ENCODE results near the gene NPAS2. TPM values are rescaled to one million over a fixed set of nuclear protein-coding genes. Genes with fewer than 3 reads are reported as not detected.

Gene NPAS2
- total and polyA plus RNA-seq, 2 of the 8 experiments (the other 6 are each of a cell fraction or from before 2014, with no cell fraction given), result 1.8 to 1.9 TPM

GRCh38 chr2:100856732-100857131 is 36.8 kb downstream of the NPAS2 start (continued):
- TF ChIP-seq KDM4A (IDR thresholded peaks at IDR 0.05; ENCODE audit: low read depth, low read length, severe bottlenecking) (no peak), PHF8 (conservative IDR thresholded peaks at IDR 0.05; ENCODE audit: low read depth, low read length) (no peak), CREB1 (IDR thresholded peaks at IDR 0.05) (no peak), SP1 (IDR thresholded peaks at IDR 0.05; ENCODE audit: low read depth, low read length) (no peak), GTF2F1 (IDR thresholded peaks at IDR 0.05; ENCODE audit: borderline replicate concordance, low read depth, low read length) (no peak)

Data from H1 (cell line).